Measurements from ENCODE around the gene ZFC3H1. TPM values are rescaled to one million over a fixed set of nuclear protein-coding genes. Genes with fewer than 3 reads are reported as not detected.

Gene ZFC3H1
- total RNA-seq, 3 donors from 2014 or later (not counting 1 experiment from before 2014, with no cell fraction given) = 158 to 164 (median 164) TPM

GRCh38 chr12:71567537-71567936 lies 96.1 kb downstream of the ZFC3H1 start:
- H3K36me3 Mint-ChIP-seq = no peaks in the 10 kb centered on the region
- no peak for DNase-seq
- no peak for TF ChIP-seq CTCF (IDR thresholded peaks at IDR 0.05)
- no peaks in the 10 kb centered on the region for H3K9me3 ChIP-seq (ENCODE audit: control insufficient read depth, insufficient read depth, low read length)
- no peak overlapping the region for H3K4me3 ChIP-seq (ENCODE audit: low read length)
- 95% methylated on average over 3 of the region's 3 CpGs for WGBS (ENCODE audit: insufficient coverage)
- H3K9me3 Mint-ChIP-seq = no peaks in the 10 kb centered on the region
- no peaks in the 10 kb centered on the region for H3K4me1 ChIP-seq (ENCODE audit: control insufficient read depth, insufficient read depth, low read length)
- peaks cover 3% of the 10 kb centered on the region for H3K27me3 ChIP-seq (ENCODE audit: control insufficient read depth, insufficient read depth, low read length)
- H3K27ac ChIP-seq (ENCODE audit: low read length) = no peak overlapping the region
- intact Hi-C loops (cut with micrococcal nuclease) = no loop called here
- no peaks in the 10 kb centered on the region for H3K4me1 Mint-ChIP-seq
- no peaks in the 10 kb centered on the region for H3K36me3 ChIP-seq (ENCODE audit: control insufficient read depth, insufficient read depth, low read length)
- H3K4me3 Mint-ChIP-seq = no peak overlapping the region
- H3K27ac Mint-ChIP-seq = no peak overlapping the region
- ATAC-seq = no peak
- H3K27me3 Mint-ChIP-seq (ENCODE audit: low read depth in 2 of 2) = peaks cover 0 to 12% of the 10 kb centered on the region in 2 donors

- Histone ChIP-seq H3K4me1 (ENCODE audit: control insufficient read depth, insufficient read depth, low read length) (no peaks in the 10 kb centered on the region), H3K4me3 (ENCODE audit: low read length) (no peak overlapping the region), H3K9me3 (ENCODE audit: control insufficient read depth, insufficient read depth, low read length) (no peaks in the 10 kb centered on the region), H3K27me3 (ENCODE audit: control insufficient read depth, insufficient read depth, low read length) (peaks cover 3% of the 10 kb centered on the region), H3K27ac (ENCODE audit: low read length) (no peak overlapping the region), H3K36me3 (ENCODE audit: control insufficient read depth, insufficient read depth, low read length) (no peaks in the 10 kb centered on the region)
- 100% methylated on average over 1 of the region's 2 CpGs for WGBS (ENCODE audit: insufficient coverage)
- H3K4me1 Mint-ChIP-seq = no peaks in the 10 kb centered on the region
- DNase-seq = no peak
- no peak for TF ChIP-seq CTCF (IDR thresholded peaks at IDR 0.05)
- H3K36me3 Mint-ChIP-seq = no peaks in the 10 kb centered on the region
- H3K27ac Mint-ChIP-seq = no peak overlapping the region
- no peak for ATAC-seq
- peaks cover 0 to 12% of the 10 kb centered on the region in 2 donors for H3K27me3 Mint-ChIP-seq (ENCODE audit: low read depth in 2 of 2)
- intact Hi-C loops (cut with micrococcal nuclease) = no loop called here
- H3K9me3 Mint-ChIP-seq = no peaks in the 10 kb centered on the region
- no peak overlapping the region for H3K4me3 Mint-ChIP-seq
Measured at GRCh38 chr12:71566655-71567054, 97.0 kb downstream of the ZFC3H1 start.

- Mint-ChIP-seq H3K9me3 (no peaks in the 10 kb centered on the region), H3K36me3 (no peaks in the 10 kb centered on the region), H3K27ac (no peak overlapping the region), H3K4me3 (no peak overlapping the region), H3K27me3 (ENCODE audit: low read depth in 2 of 2) (peaks cover 0 to 12% of the 10 kb centered on the region in 2 donors), H3K4me1 (no peaks in the 10 kb centered on the region)
- Histone ChIP-seq H3K27ac (ENCODE audit: low read length) (no peak overlapping the region), H3K9me3 (ENCODE audit: control insufficient read depth, insufficient read depth, low read length) (no peaks in the 10 kb centered on the region), H3K27me3 (ENCODE audit: control insufficient read depth, insufficient read depth, low read length) (peaks cover 3% of the 10 kb centered on the region), H3K4me1 (ENCODE audit: control insufficient read depth, insufficient read depth, low read length) (no peaks in the 10 kb centered on the region), H3K4me3 (ENCODE audit: low read length) (no peak overlapping the region), H3K36me3 (ENCODE audit: control insufficient read depth, insufficient read depth, low read length) (no peaks in the 10 kb centered on the region)
- intact Hi-C loops (cut with micrococcal nuclease) = no loop called here
- DNase-seq (no peak), ATAC-seq (no peak)
- WGBS (ENCODE audit: insufficient coverage) = no CpG with 5 or more reads among the region's 1 CpG
- no peak for TF ChIP-seq CTCF (IDR thresholded peaks at IDR 0.05)
Measured at GRCh38 chr12:71565535-71565934, 98.1 kb downstream of the ZFC3H1 start.
